ENCODE results near the gene PGBD1.

Gene PGBD1

DNA sequence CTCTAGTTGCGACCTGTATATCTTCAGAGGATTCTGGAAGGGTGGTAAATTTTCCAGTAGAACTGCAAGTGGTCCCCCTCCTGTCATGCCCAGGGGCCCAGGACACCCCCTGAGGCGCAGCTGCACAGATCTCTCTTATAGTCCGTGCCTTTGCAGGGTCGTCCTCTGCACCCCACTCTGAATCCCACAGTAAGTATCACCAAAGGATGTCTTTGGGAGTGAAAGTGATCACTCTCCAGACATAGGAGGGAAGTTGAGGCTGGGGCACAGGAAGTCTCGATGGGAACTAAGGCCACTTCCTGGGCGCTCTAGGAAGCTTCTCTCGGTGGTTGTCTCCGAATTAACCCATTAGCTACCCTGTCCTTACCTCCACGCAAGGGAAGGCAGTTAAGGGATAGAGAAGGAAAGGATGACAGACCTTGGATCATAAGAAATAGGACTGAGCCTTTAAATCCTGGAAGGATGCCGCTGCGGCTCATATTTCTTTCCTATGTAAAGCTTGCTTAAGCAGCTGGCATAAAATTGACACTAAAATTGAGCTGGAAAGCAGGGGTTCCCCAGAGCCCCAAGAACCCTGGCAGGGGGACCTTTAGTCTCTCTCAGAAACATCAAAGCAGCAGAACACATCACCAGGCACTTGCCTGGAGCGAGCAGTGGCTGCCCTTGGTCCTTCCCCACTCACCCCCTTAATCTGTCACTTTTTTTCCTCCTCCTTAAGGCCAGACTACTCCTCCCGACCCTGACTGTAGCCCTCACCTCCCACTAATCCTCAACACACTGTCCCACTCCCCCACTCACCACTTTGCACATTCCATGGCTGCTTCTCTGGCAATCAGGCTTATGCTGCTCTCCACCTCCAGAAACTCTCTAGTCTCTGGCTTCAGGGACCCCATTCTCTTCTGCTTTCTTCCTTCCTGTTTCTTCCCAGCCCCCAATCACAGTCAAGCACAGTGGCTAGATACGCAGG, 29.1 kb upstream of the PGBD1 start, which contains the start of gene ZKSCAN4:
Gene ZKSCAN4, minus strand, starts transcription at position 261 of the 967 bp plus-strand sequence. CDS start 289 bp downstream, outside the sequence.
- Histone ChIP-seq H3K36me3 (ENCODE audit: control insufficient read depth, insufficient read depth, low read length) (no peaks in the 10 kb centered on the region), H3K4me1 (ENCODE audit: control insufficient read depth, insufficient read depth, low read length) (peaks cover 15% of the 10 kb centered on the region), H3K4me3 (ENCODE audit: low read length) (peak within 1 kb of the TSS; percentile 98), H3K9ac (ENCODE audit: low read length) (peak within 1 kb of the TSS; percentile 80), H3K9me3 (ENCODE audit: control insufficient read depth, low read length) (no peaks in the 10 kb centered on the region), H3K27me3 (ENCODE audit: control insufficient read depth, insufficient read depth, low read length) (peaks cover 3% of the 10 kb centered on the region)

DNA sequence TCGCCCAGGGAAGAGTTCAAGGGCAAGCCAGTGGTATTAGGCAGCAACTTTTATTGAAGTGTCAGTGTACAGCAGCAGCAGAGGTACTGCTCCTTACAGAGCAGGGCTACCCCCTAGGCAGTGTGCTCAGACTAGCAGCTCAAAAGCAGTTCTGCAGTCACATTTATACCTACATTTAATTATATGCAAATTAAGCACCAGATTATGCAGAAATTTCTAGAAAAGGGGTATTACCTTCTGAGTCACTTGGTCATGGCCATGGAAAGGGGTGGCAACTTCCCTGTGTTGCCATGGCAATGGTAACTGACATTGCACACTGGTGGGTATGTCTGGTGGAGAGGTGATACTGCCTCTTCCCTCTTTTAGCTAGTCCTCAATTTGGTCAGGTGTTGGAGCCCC, 27.3 kb upstream of the PGBD1 start:
- Histone ChIP-seq H3K4me3 (ENCODE audit: low read length) (no peak overlapping the region), H3K36me3 (ENCODE audit: control insufficient read depth, insufficient read depth, low read length) (no peaks in the 10 kb centered on the region), H3K27me3 (ENCODE audit: control insufficient read depth, insufficient read depth, low read length) (peaks cover 4% of the 10 kb centered on the region), H3K9me3 (ENCODE audit: control insufficient read depth, low read length) (no peaks in the 10 kb centered on the region), H3K4me1 (ENCODE audit: control insufficient read depth, insufficient read depth, low read length) (peaks cover 16% of the 10 kb centered on the region), H3K9ac (ENCODE audit: low read length) (no peak overlapping the region)

DNA sequence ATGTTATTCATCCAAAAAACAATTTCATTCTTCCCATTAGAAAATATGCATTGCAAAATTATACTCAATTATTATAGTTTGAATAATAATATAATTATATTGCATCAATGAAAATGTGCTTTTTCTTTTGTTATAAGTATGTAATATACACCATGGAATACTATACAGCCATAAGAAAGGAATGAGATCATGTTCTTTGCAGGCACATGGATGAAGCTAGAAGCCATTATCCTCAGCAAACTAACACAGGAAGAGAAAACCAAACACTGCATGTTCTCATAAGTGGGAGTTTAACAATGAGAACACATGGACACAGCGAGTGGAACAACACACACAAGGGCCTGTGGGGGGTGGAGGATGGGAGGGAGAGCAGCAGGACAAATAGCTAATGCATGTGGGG, 24.3 kb upstream of the PGBD1 start:
- no peak overlapping the region for H3K4me3 ChIP-seq (ENCODE audit: low read length)
- H3K27me3 ChIP-seq (ENCODE audit: control insufficient read depth, insufficient read depth, low read length) = peaks cover 10% of the 10 kb centered on the region
- peaks cover 13% of the 10 kb centered on the region for H3K4me1 ChIP-seq (ENCODE audit: control insufficient read depth, insufficient read depth, low read length)
- no peaks in the 10 kb centered on the region for H3K36me3 ChIP-seq (ENCODE audit: control insufficient read depth, insufficient read depth, low read length)
- H3K9me3 ChIP-seq (ENCODE audit: control insufficient read depth, low read length) = peaks cover 5% of the 10 kb centered on the region
- no peak overlapping the region for H3K9ac ChIP-seq (ENCODE audit: low read length)

- Histone ChIP-seq H3K9ac (ENCODE audit: low read length) (no peak within 1 kb of the TSS), H3K27me3 (ENCODE audit: control insufficient read depth, insufficient read depth, low read length) (peaks cover 10% of the 10 kb centered on the region), H3K4me1 (ENCODE audit: control insufficient read depth, insufficient read depth, low read length) (peaks cover 6% of the 10 kb centered on the region), H3K9me3 (ENCODE audit: control insufficient read depth, low read length) (peaks cover 5% of the 10 kb centered on the region), H3K4me3 (ENCODE audit: low read length) (peak within 1 kb of the TSS; percentile 22), H3K36me3 (ENCODE audit: control insufficient read depth, insufficient read depth, low read length) (no peaks in the 10 kb centered on the region)
Observed at GRCh38 chr6:28258877-28259777, 22.2 kb upstream of the PGBD1 start, which contains the start of gene NKAPL. Gene NKAPL, plus strand, starts transcription at chr6:28259297. Its CDS starts 75 bp downstream, at chr6:28259372.

- H3K9me3 ChIP-seq (ENCODE audit: control insufficient read depth, low read length) = peaks cover 5% of the 10 kb centered on the region
- no peak overlapping the region for H3K9ac ChIP-seq (ENCODE audit: low read length)
- H3K27me3 ChIP-seq (ENCODE audit: control insufficient read depth, insufficient read depth, low read length) = peaks cover 7% of the 10 kb centered on the region
- H3K4me3 ChIP-seq (ENCODE audit: low read length) = no peak overlapping the region
- no peaks in the 10 kb centered on the region for H3K36me3 ChIP-seq (ENCODE audit: control insufficient read depth, insufficient read depth, low read length)
- peaks cover 14% of the 10 kb centered on the region for H3K4me1 ChIP-seq (ENCODE audit: control insufficient read depth, insufficient read depth, low read length)
Observed at GRCh38 chr6:28263922-28264321, 17.4 kb upstream of the PGBD1 start.

DNA sequence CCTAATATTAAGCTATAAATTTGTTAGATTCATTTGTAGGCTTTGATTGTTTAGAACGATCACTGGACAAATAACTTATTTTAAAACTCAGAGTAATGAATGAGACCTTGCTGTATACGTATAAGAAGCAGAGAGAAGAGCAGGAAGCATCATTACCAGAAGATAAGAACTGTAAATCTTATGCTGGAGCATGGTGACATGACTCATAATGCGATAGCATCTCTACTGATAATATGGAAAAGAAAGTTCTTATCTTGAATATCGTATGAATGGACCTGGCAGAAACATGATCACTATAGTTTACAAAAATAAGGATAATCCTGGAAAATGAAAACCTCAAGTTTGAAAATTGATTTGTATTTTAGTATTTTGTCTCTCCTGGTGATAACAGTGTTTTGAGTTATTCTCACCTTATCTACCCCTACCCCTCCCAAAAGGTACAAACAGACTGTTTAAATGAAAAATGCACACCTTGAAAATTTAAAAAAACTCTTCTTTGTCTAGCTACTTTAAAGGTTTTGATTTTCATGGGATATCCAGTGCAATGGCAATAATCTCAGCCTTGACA, 16.5 kb upstream of the PGBD1 start:
- Histone ChIP-seq H3K4me1 (ENCODE audit: control insufficient read depth, insufficient read depth, low read length) (peaks cover 8% of the 10 kb centered on the region), H3K9ac (ENCODE audit: low read length) (no peak overlapping the region), H3K36me3 (ENCODE audit: control insufficient read depth, insufficient read depth, low read length) (no peaks in the 10 kb centered on the region), H3K9me3 (ENCODE audit: control insufficient read depth, low read length) (no peaks in the 10 kb centered on the region), H3K27me3 (ENCODE audit: control insufficient read depth, insufficient read depth, low read length) (no peaks in the 10 kb centered on the region), H3K4me3 (ENCODE audit: low read length) (no peak overlapping the region)

- Histone ChIP-seq H3K4me1 (ENCODE audit: control insufficient read depth, insufficient read depth, low read length) (peaks cover 8% of the 10 kb centered on the region), H3K36me3 (ENCODE audit: control insufficient read depth, insufficient read depth, low read length) (no peaks in the 10 kb centered on the region), H3K9me3 (ENCODE audit: control insufficient read depth, low read length) (no peaks in the 10 kb centered on the region), H3K27me3 (ENCODE audit: control insufficient read depth, insufficient read depth, low read length) (no peaks in the 10 kb centered on the region), H3K9ac (ENCODE audit: low read length) (peak overlapping the region; percentile 75), H3K4me3 (ENCODE audit: low read length) (peak overlapping the region; percentile 93)
Observed at GRCh38 chr6:28266563-28266961, 14.8 kb upstream of the PGBD1 start.

GRCh38 chr6:28266962-28267694, 14.2 kb upstream of the PGBD1 start, which contains the start of gene ZSCAN26:
Gene ZSCAN26, plus strand, starts transcription at chr6:28267143. Its CDS starts 4,777 bp downstream, at chr6:28271920.
- Histone ChIP-seq H3K9me3 (ENCODE audit: control insufficient read depth, low read length) (no peaks in the 10 kb centered on the region), H3K9ac (ENCODE audit: low read length) (peak within 1 kb of the TSS; percentile 75), H3K4me3 (ENCODE audit: low read length) (peak within 1 kb of the TSS; percentile 93), H3K36me3 (ENCODE audit: control insufficient read depth, insufficient read depth, low read length) (no peaks in the 10 kb centered on the region), H3K27me3 (ENCODE audit: control insufficient read depth, insufficient read depth, low read length) (no peaks in the 10 kb centered on the region), H3K4me1 (ENCODE audit: control insufficient read depth, insufficient read depth, low read length) (peaks cover 8% of the 10 kb centered on the region)

- H3K4me1 ChIP-seq (ENCODE audit: control insufficient read depth, insufficient read depth, low read length) = peaks cover 8% of the 10 kb centered on the region
Observed at GRCh38 chr6:28267695-28268059, 13.7 kb upstream of the PGBD1 start.

DNA sequence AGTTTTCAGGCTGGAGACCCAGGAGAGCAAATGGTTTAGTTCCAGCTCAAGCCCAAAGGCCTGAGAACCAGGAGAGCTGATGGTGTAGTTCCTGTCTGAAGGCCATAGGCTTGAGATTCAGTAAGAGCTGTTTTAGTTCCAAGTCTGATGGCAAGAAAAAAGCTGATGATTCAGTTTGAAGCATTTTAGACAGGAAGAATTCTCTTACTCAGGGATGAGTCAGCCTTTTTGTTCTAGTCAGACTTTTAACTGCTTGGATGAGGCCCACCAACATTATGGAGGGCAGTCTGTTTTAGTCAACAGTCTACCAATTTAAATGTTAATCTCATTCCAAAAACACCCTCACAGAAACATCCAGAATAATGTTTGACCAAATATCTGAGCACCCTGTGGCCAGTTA, 11.9 kb upstream of the PGBD1 start:
- no peak overlapping the region for H3K4me3 ChIP-seq (ENCODE audit: low read length)
- H3K9me3 ChIP-seq (ENCODE audit: control insufficient read depth, low read length) = no peaks in the 10 kb centered on the region
- no peak overlapping the region for H3K9ac ChIP-seq (ENCODE audit: low read length)
- H3K36me3 ChIP-seq (ENCODE audit: control insufficient read depth, insufficient read depth, low read length) = no peaks in the 10 kb centered on the region
- no peaks in the 10 kb centered on the region for H3K27me3 ChIP-seq (ENCODE audit: control insufficient read depth, insufficient read depth, low read length)
- peaks cover 8% of the 10 kb centered on the region for H3K4me1 ChIP-seq (ENCODE audit: control insufficient read depth, insufficient read depth, low read length)

More at GRCh38 chr6:28267695-28268059, 13.7 kb upstream of the PGBD1 start:
- Histone ChIP-seq H3K36me3 (ENCODE audit: control insufficient read depth, insufficient read depth, low read length) (no peaks in the 10 kb centered on the region), H3K9ac (ENCODE audit: low read length) (peak overlapping the region; percentile 75), H3K4me3 (ENCODE audit: low read length) (peak overlapping the region; percentile 93), H3K27me3 (ENCODE audit: control insufficient read depth, insufficient read depth, low read length) (no peaks in the 10 kb centered on the region), H3K9me3 (ENCODE audit: control insufficient read depth, low read length) (no peaks in the 10 kb centered on the region)

DNA sequence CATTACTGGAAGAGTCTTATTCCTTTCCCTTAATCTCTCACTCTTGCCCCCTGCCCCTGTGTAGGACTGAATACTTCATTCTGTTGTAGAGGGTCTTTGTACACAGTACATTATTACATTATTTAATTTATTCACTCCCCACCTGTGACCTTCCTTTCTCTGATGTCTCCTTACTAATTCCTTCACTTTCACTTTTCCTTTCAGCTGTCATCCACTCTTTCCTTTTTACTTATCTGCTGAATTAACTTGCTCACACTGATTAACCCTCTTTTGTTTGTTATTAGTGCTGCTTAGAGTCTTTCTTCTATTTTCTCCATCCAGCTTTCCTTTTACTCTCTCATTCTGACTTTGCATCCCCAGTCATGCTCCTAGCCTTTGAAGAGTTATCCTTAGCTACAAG, 6.5 kb upstream of the PGBD1 start:
- Histone ChIP-seq H3K27me3 (ENCODE audit: control insufficient read depth, insufficient read depth, low read length) (no peaks in the 10 kb centered on the region), H3K36me3 (ENCODE audit: control insufficient read depth, insufficient read depth, low read length) (no peaks in the 10 kb centered on the region), H3K4me1 (ENCODE audit: control insufficient read depth, insufficient read depth, low read length) (no peaks in the 10 kb centered on the region), H3K4me3 (ENCODE audit: low read length) (no peak overlapping the region), H3K9ac (ENCODE audit: low read length) (no peak overlapping the region), H3K9me3 (ENCODE audit: control insufficient read depth, low read length) (no peaks in the 10 kb centered on the region)
